Transverse colon (tissue), 4 donors: ENCODE results near the gene PCDHAC1. TPM values are rescaled to one million over a fixed set of nuclear protein-coding genes. Genes with fewer than 3 reads are reported as not detected.

Experiments used
- DNase-seq: peaks from one replicate; pipeline ENCODE4 v3.0.0-alpha.2; 2019
- H3K27ac ChIP-seq, 4 donors: fragments of 200-600 bp; sonication (generic); 2 replicates each; pipeline ENCODE4 v1.5.1; 2016 to 2018; ENCODE audit warnings: inconsistent platforms in 4 of 4
- H3K27me3 ChIP-seq: fragments of 200-600 bp; sonication (generic); 2 replicates; pipeline ENCODE4 v1.5.1; 2017; ENCODE audit warnings: inconsistent platforms
- H3K36me3 ChIP-seq, 4 donors: fragments of 200-600 bp; sonication (generic); 2 replicates each; pipeline ENCODE4 v1.5.1; 2017 to 2019; ENCODE audit warnings: inconsistent platforms in 4 of 4
- H3K4me1 ChIP-seq, 4 donors: fragments of 200-600 bp; sonication (generic); 2 replicates each; pipeline ENCODE4 v1.5.1; 2017 to 2020; ENCODE audit warnings: inconsistent platforms in 4 of 4
- H3K4me3 ChIP-seq, 4 donors: fragments of 200-600 bp; sonication (generic); 1 replicate in 1 of 4; 2 replicates in 3 of 4; pipeline versions ENCODE4 v1.5.1 to v1.6.1; 2017 to 2019; ENCODE audit warnings: inconsistent platforms in 4 of 4
- H3K9me3 ChIP-seq, 2 donors: fragments of 200-600 bp; sonication (generic); 2 replicates each; pipeline ENCODE4 v1.5.1; 2017 to 2019; ENCODE audit warnings: inconsistent platforms in 2 of 2
- CTCF ChIP-seq, 5 experiments: fragments of 200-600 bp in 3 of 5; fragments of 450-650 bp in 2 of 5; sonication (generic) in 3 of 5; IDR thresholded peaks; 1 replicate in 2 of 5; 2 replicates in 3 of 5; pipeline ENCODE4 v1.5.1; 2016 to 2017; ENCODE audit warnings: antibody characterized with exemption in 5 of 5, inconsistent platforms in 3 of 5, mild to moderate bottlenecking in 2 of 5, moderate library complexity in 1 of 5
- EP300 ChIP-seq: sonication (generic); formaldehyde crosslinking; IDR thresholded peaks from one replicate; pipeline ENCODE4 v1.6.1; 2017; ENCODE audit warnings: antibody characterized with exemption, low read depth
- POLR2A ChIP-seq: fragments of 450-650 bp; IDR thresholded peaks from one replicate; pipeline ENCODE4 v1.6.1; 2016; ENCODE audit warnings: antibody characterized with exemption, mild to moderate bottlenecking, moderate library complexity
- POLR2AphosphoS5 ChIP-seq, 3 donors: sonication (generic); formaldehyde crosslinking; IDR thresholded peaks; one replicate each; pipeline ENCODE4 v1.6.1; 2016; ENCODE audit warnings: antibody characterized with exemption in 3 of 3
- WGBS, 2 donors: methylation state at CpG; one replicate each; pipeline ENCODE4 v1.1.5; 2018; ENCODE audit warnings: low coverage in 1 of 2; 5-methylcytosine and 5-hydroxymethylcytosine counted together
- in situ Hi-C, 4 donors: fragments of 200-750 bp; cut with MboI; loops; one replicate each; pipeline versions ENCODE4 v1.15.0 to v1.15.1; 2017; ENCODE audit warnings: low sequenced_read_pairs in 3 of 4, low pct_ligation_motif_present in 1 of 4, low pct_unique_long_range_greater_than_20kb in 1 of 4
- intact Hi-C: fragments of 100-400 bp; cut with DNase I; formaldehyde crosslinking; loops from one replicate; pipeline ENCODE4 v1.15.1; 2023; ENCODE audit warnings: low total_unique reads
- total RNA-seq, 4 donors: library from RNA; depleted of rRNA; stranded (reverse); fragments of >200 nt; gene quantifications; one replicate each; pipeline ENCODE4 v1.1.0, GENCODE V29; 2016

The PCDHAC1 gene
- total RNA-seq, 4 donors from 2014 or later: 0.37 to 0.82 (median 0.48) TPM; not detected in 1

- Histone ChIP-seq H3K4me1 (no peaks in the 10 kb centered on the region), H3K27ac (no peak overlapping the region), H3K9me3 (peaks cover 4 to 19% of the 10 kb centered on the region in 2 donors), H3K36me3 (no peaks in the 10 kb centered on the region), H3K27me3 (peaks cover 4% of the 10 kb centered on the region), H3K4me3 (no peak overlapping the region)
- DNase-seq: no peak
- intact Hi-C loops (no loop called here), in situ Hi-C loops (no loop called here)
- 53 to 64% methylated on average over 4 to 12 of the region's 12 CpGs for WGBS, 2 donors
- TF ChIP-seq EP300: no peak
- TF ChIP-seq CTCF (IDR thresholded peaks at IDR 0.05): no peak
- TF ChIP-seq POLR2A: no peak
- TF ChIP-seq POLR2AphosphoS5 (IDR thresholded peaks at IDR 0.05): no peak
Measured at GRCh38 chr5:140882591-140882899, 43.6 kb upstream of the PCDHAC1 start.

GRCh38 chr5:140883373-140883772 lies 42.7 kb upstream of the PCDHAC1 start:
- H3K36me3 ChIP-seq: no peaks in the 10 kb centered on the region
- in situ Hi-C loops: no loop called here
- intact Hi-C loops: no loop called here
- 83% methylated on average over 4 to 41 of the region's 41 CpGs for WGBS, 2 donors
- no peaks in the 10 kb centered on the region for H3K4me1 ChIP-seq
- peaks cover 4 to 18% of the 10 kb centered on the region in 2 donors for H3K9me3 ChIP-seq
- peaks cover 3% of the 10 kb centered on the region for H3K27me3 ChIP-seq
- DNase-seq: no peak
- no peak overlapping the region for H3K4me3 ChIP-seq
- no peak overlapping the region for H3K27ac ChIP-seq
- no peak for TF ChIP-seq POLR2AphosphoS5 (IDR thresholded peaks at IDR 0.05)
- TF ChIP-seq CTCF (IDR thresholded peaks at IDR 0.05): no peak
- no peak for TF ChIP-seq EP300
- no peak for TF ChIP-seq POLR2A

DNA sequence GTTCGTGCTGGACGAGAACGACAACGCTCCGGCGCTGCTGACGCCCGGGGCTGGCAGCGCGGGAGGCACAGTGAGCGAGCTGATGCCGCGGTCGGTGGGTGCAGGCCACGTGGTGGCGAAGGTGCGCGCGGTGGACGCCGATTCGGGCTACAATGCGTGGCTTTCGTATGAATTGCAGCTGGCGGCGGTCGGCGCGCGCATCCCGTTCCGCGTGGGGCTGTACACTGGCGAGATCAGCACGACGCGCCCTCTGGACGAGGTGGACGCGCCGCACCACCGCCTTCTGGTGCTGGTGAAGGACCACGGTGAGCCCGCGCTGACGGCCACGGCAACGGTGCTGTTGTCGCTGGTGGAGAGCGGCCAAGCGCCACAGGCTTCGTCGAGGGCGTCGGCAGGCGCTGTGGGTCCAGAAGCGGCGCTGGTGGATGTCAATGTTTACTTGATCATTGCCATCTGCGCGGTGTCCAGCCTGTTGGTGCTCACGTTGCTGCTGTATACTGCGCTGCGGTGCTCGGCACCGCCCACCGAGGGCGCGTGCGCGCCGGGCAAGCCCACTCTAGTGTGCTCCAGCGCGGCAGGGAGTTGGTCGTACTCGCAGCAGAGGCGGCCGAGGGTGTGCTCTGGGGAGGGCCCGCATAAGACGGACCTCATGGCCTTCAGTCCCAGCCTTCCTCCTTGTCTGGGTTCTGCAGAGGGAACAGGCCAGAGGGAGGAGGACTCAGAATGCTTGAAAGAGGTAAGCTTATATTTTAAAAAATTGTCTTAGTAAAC lies 42.0 kb upstream of the PCDHAC1 start:
- TF ChIP-seq CTCF (IDR thresholded peaks at IDR 0.05) (no peak), EP300 (no peak), POLR2AphosphoS5 (IDR thresholded peaks at IDR 0.05) (no peak)
- in situ Hi-C loops: no loop called here

DNA sequence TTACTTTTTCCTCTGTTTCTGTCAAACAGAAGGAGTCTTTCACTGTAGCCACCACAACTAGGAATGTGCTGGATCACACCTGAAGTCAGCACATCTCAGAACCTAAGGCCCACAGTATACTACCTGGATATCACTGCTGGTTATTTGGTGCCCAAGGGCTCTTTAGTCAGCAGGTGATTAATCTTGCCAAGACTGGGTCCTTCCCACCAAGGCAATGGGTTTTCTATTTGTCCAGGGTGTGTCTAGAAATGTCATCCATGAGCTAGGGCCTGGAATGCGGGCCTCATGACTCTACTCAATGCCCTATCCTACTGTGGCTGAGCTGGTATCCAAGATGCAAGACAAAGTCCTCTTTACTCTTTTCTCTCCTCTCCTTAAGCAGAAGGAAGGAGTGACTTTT lies 9.8 kb upstream of the PCDHAC1 start:
- Histone ChIP-seq H3K4me1 (no peaks in the 10 kb centered on the region), H3K27ac (no peak overlapping the region), H3K27me3 (no peaks in the 10 kb centered on the region), H3K9me3 (no peaks in the 10 kb centered on the region), H3K4me3 (no peak overlapping the region), H3K36me3 (no peaks in the 10 kb centered on the region)
- in situ Hi-C loops: no loop called here
- no peak for DNase-seq
- intact Hi-C loops: no loop called here
- WGBS, 2 donors: 73% methylated on average over 1 of the region's 1 CpG; no CpG with 5 or more reads in 1 of the 2 donors
- TF ChIP-seq POLR2A: no peak

More for the DNA sequence above, 42.0 kb upstream of the PCDHAC1 start:
- intact Hi-C loops: no loop called here
- Histone ChIP-seq H3K27ac (no peak overlapping the region), H3K9me3 (peaks cover 4 to 14% of the 10 kb centered on the region in 2 donors), H3K4me3 (no peak overlapping the region), H3K27me3 (no peaks in the 10 kb centered on the region), H3K4me1 (no peaks in the 10 kb centered on the region), H3K36me3 (no peaks in the 10 kb centered on the region)
- 85% methylated on average over 79 of the region's 79 CpGs; no CpG with 5 or more reads in 1 of the 2 donors for WGBS, 2 donors
- DNase-seq: no peak

GRCh38 chr5:140923601-140924000 lies 2.5 kb upstream of the PCDHAC1 start:
- no peaks in the 10 kb centered on the region for H3K9me3 ChIP-seq
- peaks cover 0 to 14% (median 6%) of the 10 kb centered on the region in 4 donors for H3K4me1 ChIP-seq
- H3K27ac ChIP-seq: no peak overlapping the region
- no peak for DNase-seq
- peaks cover 27% of the 10 kb centered on the region for H3K27me3 ChIP-seq
- intact Hi-C loops: no loop called here
- H3K4me3 ChIP-seq: no peak overlapping the region
- no peaks in the 10 kb centered on the region for H3K36me3 ChIP-seq
- TF ChIP-seq EP300 (no peak), POLR2AphosphoS5 (IDR thresholded peaks at IDR 0.05) (no peak), CTCF (IDR thresholded peaks at IDR 0.05) (no peak), POLR2A (no peak)
- 64 to 83% methylated on average over 4 of the region's 4 CpGs for WGBS, 2 donors
- in situ Hi-C loops: no loop called here
